Smooth muscle cell (in vitro differentiated cells): ENCODE measurements around the gene NGDN. TPM values are rescaled to one million over a fixed set of nuclear protein-coding genes. Genes with fewer than 3 reads are reported as not detected.

Source experiments
- DNase-seq: peaks from one replicate; lab custom pipeline; 2025; ENCODE audit not compliant: unreplicated experiment; lab: John Stamatoyannopoulos, UW
- H2AFZ ChIP-seq: fragments of 200-600 bp; sonication (generic); 2 replicates; pipeline ENCODE4 v1.6.0; 2016; ENCODE audit warnings: antibody characterized with exemption, low read depth, mild to moderate bottlenecking
- H3F3A ChIP-seq: fragments of 200-600 bp; sonication (generic); 2 replicates; pipeline ENCODE4 v1.6.0; 2017; ENCODE audit warnings: antibody characterized with exemption, low read depth
- H3K27ac ChIP-seq: fragments of 200-600 bp; sonication (generic); 2 replicates; pipeline ENCODE4 v1.5.1; 2016; ENCODE audit warnings: low read depth, mild to moderate bottlenecking
- H3K27me3 ChIP-seq: fragments of 200-600 bp; sonication (generic); 2 replicates; pipeline ENCODE4 v1.6.1; 2016; ENCODE audit warnings: low read depth, mild to moderate bottlenecking
- H3K36me3 ChIP-seq: fragments of 200-600 bp; sonication (generic); 2 replicates; pipeline ENCODE4 v1.5.1; 2016; ENCODE audit warnings: low read depth
- H3K4me1 ChIP-seq: fragments of 200-600 bp; sonication (generic); 2 replicates; pipeline ENCODE4 v1.5.1; 2016; ENCODE audit warnings: low read depth
- H3K4me2 ChIP-seq: fragments of 200-600 bp; sonication (generic); 2 replicates; pipeline ENCODE4 v1.6.0; 2016; ENCODE audit warnings: mild to moderate bottlenecking
- H3K4me3 ChIP-seq: fragments of 200-600 bp; sonication (generic); 2 replicates; pipeline ENCODE4 v1.5.1; 2016; ENCODE audit warnings: mild to moderate bottlenecking
- H3K79me2 ChIP-seq: fragments of 200-600 bp; sonication (generic); 2 replicates; pipeline ENCODE4 v1.6.0; 2016; ENCODE audit warnings: low read depth, mild to moderate bottlenecking
- H3K9ac ChIP-seq: fragments of 200-600 bp; sonication (generic); 2 replicates; pipeline ENCODE4 v1.6.0; 2016; ENCODE audit warnings: low read depth
- H3K9me3 ChIP-seq: fragments of 200-600 bp; sonication (generic); replicated peaks from 2 replicates; pipeline ENCODE4 v1.5.1; 2016; ENCODE audit warnings: low read depth
- H4K20me1 ChIP-seq: fragments of 200-600 bp; sonication (generic); 2 replicates; pipeline ENCODE4 v1.6.0; 2016; ENCODE audit warnings: low read depth
- WGBS: methylation state at CpG from one replicate; pipeline ENCODE4 v1.1.7; 2016; ENCODE audit warnings: low lambda C conversion rate; 5-methylcytosine and 5-hydroxymethylcytosine counted together
- polyA plus RNA-seq: library from polyadenylated mRNA; unstranded; fragments of >200 nt; fragmentation: Nextera tagmentation; extraction: Ambion mirVana; gene quantifications from 2 replicates; pipeline ENCODE4 v1.2.1, GENCODE V29; 2016
- total RNA-seq: library from RNA; depleted of rRNA; stranded (reverse); fragments of >200 nt; gene quantifications from 2 replicates; pipeline ENCODE4 v1.2.3, GENCODE V29; 2014
- TF ChIP-seq, protein P1 (sequence below): fragments of 200-600 bp; sonication (generic); IDR thresholded peaks from 2 replicates; pipeline ENCODE4 v1.5.1; 2017; ENCODE audit warnings: borderline replicate concordance, mild to moderate bottlenecking, antibody characterized with exemption; ENCODE audit not compliant: insufficient read depth, poor library complexity, severe bottlenecking

NGDN gene
- total and polyA plus RNA-seq, 2 experiments from 2014 or later: 52.0 to 58.0 TPM

DNA sequence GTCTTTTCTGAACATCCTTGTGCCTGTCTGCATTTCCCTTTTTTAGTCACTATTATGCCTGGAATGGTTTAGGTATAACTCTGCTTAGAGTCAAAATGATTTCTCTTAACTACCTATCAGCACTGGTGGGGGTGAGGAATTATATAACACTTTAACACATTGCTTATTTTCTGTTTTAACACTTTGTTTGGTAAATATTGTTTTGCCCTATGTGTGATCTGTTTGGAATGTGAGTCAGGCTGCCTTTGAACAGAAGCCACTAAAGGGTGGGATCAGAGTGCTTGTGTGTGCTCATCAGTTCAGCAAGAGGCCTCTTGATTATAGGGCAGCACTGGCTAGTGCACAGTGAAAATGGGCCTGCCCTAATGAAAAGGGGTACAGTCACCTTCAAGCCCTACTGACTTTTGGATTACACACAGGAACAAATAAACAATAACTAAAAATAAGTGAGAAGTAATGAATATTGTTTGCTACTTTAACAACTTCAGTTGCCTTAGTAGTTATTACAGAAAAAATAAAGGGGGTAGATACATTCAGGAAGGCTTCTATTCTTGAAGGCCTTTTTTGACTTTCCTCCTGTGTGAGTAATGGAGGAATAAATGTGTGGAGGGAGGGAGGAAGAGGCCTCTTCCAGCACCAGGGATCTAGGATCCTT lies 23.2 kb downstream of the NGDN start:
- TF ChIP-seq, protein P1, sequence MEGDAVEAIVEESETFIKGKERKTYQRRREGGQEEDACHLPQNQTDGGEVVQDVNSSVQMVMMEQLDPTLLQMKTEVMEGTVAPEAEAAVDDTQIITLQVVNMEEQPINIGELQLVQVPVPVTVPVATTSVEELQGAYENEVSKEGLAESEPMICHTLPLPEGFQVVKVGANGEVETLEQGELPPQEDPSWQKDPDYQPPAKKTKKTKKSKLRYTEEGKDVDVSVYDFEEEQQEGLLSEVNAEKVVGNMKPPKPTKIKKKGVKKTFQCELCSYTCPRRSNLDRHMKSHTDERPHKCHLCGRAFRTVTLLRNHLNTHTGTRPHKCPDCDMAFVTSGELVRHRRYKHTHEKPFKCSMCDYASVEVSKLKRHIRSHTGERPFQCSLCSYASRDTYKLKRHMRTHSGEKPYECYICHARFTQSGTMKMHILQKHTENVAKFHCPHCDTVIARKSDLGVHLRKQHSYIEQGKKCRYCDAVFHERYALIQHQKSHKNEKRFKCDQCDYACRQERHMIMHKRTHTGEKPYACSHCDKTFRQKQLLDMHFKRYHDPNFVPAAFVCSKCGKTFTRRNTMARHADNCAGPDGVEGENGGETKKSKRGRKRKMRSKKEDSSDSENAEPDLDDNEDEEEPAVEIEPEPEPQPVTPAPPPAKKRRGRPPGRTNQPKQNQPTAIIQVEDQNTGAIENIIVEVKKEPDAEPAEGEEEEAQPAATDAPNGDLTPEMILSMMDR: no peak
- no peak overlapping the region for H2AFZ ChIP-seq
- no peaks in the 10 kb centered on the region for H4K20me1 ChIP-seq
- no peak overlapping the region for H3K9ac ChIP-seq
- H3K27ac ChIP-seq: no peak overlapping the region
- H3K36me3 ChIP-seq: no peaks in the 10 kb centered on the region
- no peak overlapping the region for H3K4me2 ChIP-seq
- no peak for DNase-seq
- H3K4me1 ChIP-seq: peaks cover 19% of the 10 kb centered on the region
- no peak overlapping the region for H3K4me3 ChIP-seq
- H3K9me3 ChIP-seq: no peaks in the 10 kb centered on the region
- H3F3A ChIP-seq: peaks cover 3% of the 10 kb centered on the region
- no peaks in the 10 kb centered on the region for H3K79me2 ChIP-seq
- no peaks in the 10 kb centered on the region for H3K27me3 ChIP-seq

- H3K4me2 ChIP-seq: no peak overlapping the region
- TF ChIP-seq, protein P1: no peak
- WGBS: 28% methylated on average over 2 of the region's 2 CpGs
- H4K20me1 ChIP-seq: no peaks in the 10 kb centered on the region
- H3K27ac ChIP-seq: no peak overlapping the region
- H3K9me3 ChIP-seq: no peaks in the 10 kb centered on the region
- no peak overlapping the region for H2AFZ ChIP-seq
- H3F3A ChIP-seq: peaks cover 3% of the 10 kb centered on the region
- H3K4me3 ChIP-seq: no peak overlapping the region
- no peaks in the 10 kb centered on the region for H3K36me3 ChIP-seq
- no peaks in the 10 kb centered on the region for H3K27me3 ChIP-seq
- no peaks in the 10 kb centered on the region for H3K79me2 ChIP-seq
- no peak for DNase-seq
- H3K9ac ChIP-seq: no peak overlapping the region
- H3K4me1 ChIP-seq: peaks cover 19% of the 10 kb centered on the region
Measured at GRCh38 chr14:23494223-23494622, 24.7 kb downstream of the NGDN start.

DNA sequence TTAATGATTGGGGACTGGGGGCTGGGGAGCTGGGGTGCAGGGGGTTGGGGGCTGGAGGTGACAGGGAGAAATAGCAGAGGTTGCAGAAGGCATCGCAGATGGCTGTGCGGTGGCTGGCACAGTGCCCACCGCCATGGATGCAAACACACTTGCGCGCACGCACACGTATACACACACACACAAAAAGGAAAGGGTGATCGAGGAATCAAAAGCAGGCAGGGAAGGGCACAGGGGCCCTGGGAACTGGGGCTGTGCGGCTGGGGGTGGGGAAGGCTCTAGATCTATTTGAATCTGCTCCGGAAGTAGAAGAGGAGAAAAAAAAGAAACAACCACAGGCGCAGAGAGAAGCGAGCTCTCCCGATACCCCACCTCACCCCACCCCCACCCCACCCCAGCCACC lies 42.7 kb downstream of the NGDN start:
- H3F3A ChIP-seq: no peaks in the 10 kb centered on the region
- DNase-seq: no peak
- TF ChIP-seq, protein P1: no peak
- H3K9me3 ChIP-seq: no peaks in the 10 kb centered on the region
- H3K4me3 ChIP-seq: no peak overlapping the region
- H2AFZ ChIP-seq: no peak overlapping the region
- H3K27me3 ChIP-seq: no peaks in the 10 kb centered on the region
- H3K79me2 ChIP-seq: no peaks in the 10 kb centered on the region
- no peak overlapping the region for H3K9ac ChIP-seq
- H3K27ac ChIP-seq: no peak overlapping the region
- no peaks in the 10 kb centered on the region for H4K20me1 ChIP-seq
- H3K4me2 ChIP-seq: no peak overlapping the region
- 80% methylated on average over 12 of the region's 13 CpGs for WGBS
- H3K36me3 ChIP-seq: no peaks in the 10 kb centered on the region
- no peaks in the 10 kb centered on the region for H3K4me1 ChIP-seq

DNA sequence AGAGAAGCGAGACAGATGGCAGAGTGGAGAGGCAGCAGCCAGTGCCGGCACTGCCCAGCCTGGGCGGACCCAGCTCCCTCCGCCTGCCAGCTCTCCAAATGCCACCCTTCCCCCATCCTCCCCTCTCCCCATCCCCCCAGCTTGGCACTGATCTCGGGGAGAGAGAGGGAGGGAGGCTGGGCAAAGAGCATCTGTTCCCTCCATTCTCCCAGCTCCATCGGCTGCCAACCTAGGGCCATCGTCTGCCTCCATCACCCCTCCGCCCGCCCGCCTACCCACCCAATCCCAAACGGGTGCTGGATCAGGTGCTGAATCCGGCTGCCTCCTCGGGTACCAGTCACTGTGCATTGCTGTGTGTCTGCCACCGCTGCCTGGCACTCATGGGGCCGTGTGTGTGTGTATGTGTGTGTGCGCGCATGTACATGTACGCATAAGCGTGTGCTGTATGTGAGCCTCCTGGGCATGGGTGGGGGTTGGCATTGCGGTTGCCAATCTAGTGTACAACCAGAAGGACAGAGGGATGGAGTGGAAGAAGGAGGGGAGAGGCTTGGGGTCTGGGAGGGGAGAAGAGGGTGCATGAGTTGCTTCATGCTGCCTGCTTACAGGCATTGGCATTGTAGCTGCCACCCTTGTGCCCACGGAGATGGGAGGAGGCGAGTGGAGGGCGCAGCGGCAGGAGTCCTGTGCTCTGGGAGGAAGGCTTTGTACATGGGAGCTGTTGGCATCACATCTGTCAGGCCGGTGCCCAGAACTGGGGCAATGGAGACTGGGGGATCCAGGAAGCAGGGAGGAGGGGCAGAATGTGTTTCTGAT lies 43.7 kb downstream of the NGDN start:
- Histone ChIP-seq H3K4me3 (no peak overlapping the region), H3K27me3 (no peaks in the 10 kb centered on the region), H3K36me3 (no peaks in the 10 kb centered on the region), H3F3A (no peaks in the 10 kb centered on the region), H3K9ac (no peak overlapping the region), H4K20me1 (no peaks in the 10 kb centered on the region), H3K4me1 (peaks cover 5% of the 10 kb centered on the region), H3K4me2 (no peak overlapping the region), H3K79me2 (no peaks in the 10 kb centered on the region), H2AFZ (no peak overlapping the region), H3K9me3 (no peaks in the 10 kb centered on the region), H3K27ac (no peak overlapping the region)
- DNase-seq: no peak
- TF ChIP-seq, protein P1: no peak
- 90% methylated on average over 21 of the region's 25 CpGs for WGBS
